ENCODE data around the gene CELF5. TPM values are rescaled to one million over a fixed set of nuclear protein-coding genes. Genes with fewer than 3 reads are reported as not detected.
"Not testable (repeated sequence)": the region's sequence is repeated elsewhere in the genome, so short reads cannot be mapped to it uniquely, and the experiment has no call there.

CELF5 gene
- total and polyA plus RNA-seq, 10 of the 15 experiments (the other 5 are each of a cell fraction or from before 2014, with no cell fraction given), result 0.01 to 0.04 TPM; not detected in 8

GRCh38 chr19:3220576-3220975 is 3.9 kb upstream of the CELF5 start:
- intact Hi-C loops (cut with micrococcal nuclease; ENCODE audit: unreplicated experiment) (no loop called here), in situ Hi-C loops (cut with MboI) (no loop called here)
- no peaks in the 10 kb centered on the region for H3K36me3 ChIP-seq (ENCODE audit: control insufficient read depth in 2 of 2, insufficient read depth in 2 of 2, low read length in 1 of 2)
- CTCF ChIA-PET, result no interaction called here
- H4K20me1 ChIP-seq (ENCODE audit: control insufficient read depth, insufficient read depth), result no peaks in the 10 kb centered on the region
- no peaks in the 10 kb centered on the region for H3K27me3 ChIP-seq (replicated peaks in 1 of 2; ENCODE audit: control insufficient read depth in 2 of 2, insufficient read depth in 2 of 2, low read length in 1 of 2)
- 41% methylated on average over 12 of the region's 12 CpGs for WGBS (ENCODE audit: insufficient coverage, insufficient replicate concordance, low lambda C conversion rate, missing lambda C conversion rate)
- no peak overlapping the region for H3K4me2 ChIP-seq (ENCODE audit: control insufficient read depth, insufficient read depth)
- ATAC-seq, result no peak
- RAD21 ChIA-PET (ENCODE audit: unreplicated experiment), result no interaction called here
- TF ChIP-seq E2F8 (IDR thresholded peaks at IDR 0.05; ENCODE audit: low read depth, partially characterized antibody) (no peak), BRCA1 (IDR thresholded peaks at IDR 0.05; ENCODE audit: low read depth, low read length) (no peak), FOXM1 (IDR thresholded peaks at IDR 0.05; ENCODE audit: low read depth, low read length) (no peak), LARP7 (IDR thresholded peaks at IDR 0.05) (no peak), RFX5 (IDR thresholded peaks at IDR 0.05; ENCODE audit: low read depth, low read length) (no peak), KLF5 (IDR thresholded peaks at IDR 0.05; ENCODE audit: partially characterized antibody) (no peak), CBX3 (IDR thresholded peaks at IDR 0.05; ENCODE audit: borderline replicate concordance, low read depth) (no peak), NFYA (IDR thresholded peaks at IDR 0.05; ENCODE audit: borderline replicate concordance, low read depth, low read length) (no peak)
- H3K27ac ChIP-seq (ENCODE audit: control insufficient read depth, insufficient read depth), result no peak overlapping the region
- H3K4me3 ChIP-seq, result no peak overlapping the region
- no peak for DNase-seq (ENCODE audit: low read depth, low spot score)
- BruUV-seq (replicated peaks), result no TSS peak
- no peaks in the 10 kb centered on the region for H3K9me3 ChIP-seq (replicated peaks; ENCODE audit: control insufficient read depth, insufficient read depth, low read length)
- H3K4me1 ChIP-seq (ENCODE audit: control insufficient read depth, insufficient read depth, low read length), result no peaks in the 10 kb centered on the region
- SMC1A ChIA-PET (ENCODE audit: uncharacterized antibody, unreplicated experiment), result no interaction called here
- no peaks in the 10 kb centered on the region for H3K79me2 ChIP-seq (ENCODE audit: control insufficient read depth, insufficient read depth, low read length)
- no peak overlapping the region for H2AFZ ChIP-seq (ENCODE audit: control insufficient read depth, low read depth, low read length)
- FAIRE-seq, result no peak
- no peak overlapping the region for H3K9ac ChIP-seq (ENCODE audit: control insufficient read depth, insufficient read depth, low read length)
- POLR2A ChIA-PET, result no interaction called here

- 52% methylated on average over 5 of the region's 5 CpGs for WGBS (ENCODE audit: insufficient coverage, insufficient replicate concordance, low lambda C conversion rate, missing lambda C conversion rate)
- FAIRE-seq; DNase-seq (ENCODE audit: low read depth, low spot score); ATAC-seq; H3K4me3 ChIP-seq; H3K9me3 ChIP-seq (replicated peaks; ENCODE audit: control insufficient read depth, insufficient read depth, low read length); BruUV-seq (replicated peaks); RAD21 ChIA-PET (ENCODE audit: unreplicated experiment); in situ Hi-C loops (cut with MboI); SMC1A ChIA-PET (ENCODE audit: uncharacterized antibody, unreplicated experiment); H3K4me1 ChIP-seq (ENCODE audit: control insufficient read depth, insufficient read depth, low read length); H3K27me3 ChIP-seq (replicated peaks in 1 of 2; ENCODE audit: control insufficient read depth in 2 of 2, insufficient read depth in 2 of 2, low read length in 1 of 2); H3K36me3 ChIP-seq (ENCODE audit: control insufficient read depth in 2 of 2, insufficient read depth in 2 of 2, low read length in 1 of 2); H3K9ac ChIP-seq (ENCODE audit: control insufficient read depth, insufficient read depth, low read length); H3K27ac ChIP-seq (ENCODE audit: control insufficient read depth, insufficient read depth); H3K79me2 ChIP-seq (ENCODE audit: control insufficient read depth, insufficient read depth, low read length); intact Hi-C loops (cut with micrococcal nuclease; ENCODE audit: unreplicated experiment); H4K20me1 ChIP-seq (ENCODE audit: control insufficient read depth, insufficient read depth); H2AFZ ChIP-seq (ENCODE audit: control insufficient read depth, low read depth, low read length); H3K4me2 ChIP-seq (ENCODE audit: control insufficient read depth, insufficient read depth): not testable (repeated sequence)
- ChIA-PET CTCF (interaction anchor here (1.4 kb wide), 1 partner anchor 146 kb away, joined by 3 read pairs; no protein-coding TSS in a partner anchor), POLR2A (interaction anchor here (0.6 kb wide), 1 partner anchor 317 kb away, joined by 6 read pairs; no protein-coding TSS in a partner anchor)
These were observed 2.9 kb upstream of the CELF5 start for GRCh38 chr19:3221576-3221975.
